Frontal cortex (tissue), 4 donors: ENCODE data around the gene OR8S1. TPM values are rescaled to one million over a fixed set of nuclear protein-coding genes. Genes with fewer than 3 reads are reported as not detected.
A peak's percentile ranks its signal among the peaks of the same experiment; 100 is the strongest.
"Not testable (repeated sequence)": the region's sequence is repeated elsewhere in the genome, so short reads cannot be mapped to it uniquely, and the experiment has no call there.

Source experiments
- DNase-seq, 2 donors: peaks; one replicate each; pipeline ENCODE4 v3.0.0; 2012; ENCODE audit warnings: low spot score in 2 of 2
- FAIRE-seq: peaks from 2 replicates; lab custom pipeline; 2012; peaks lifted over from hg19 to GRCh38; lab: Jason Lieb, UNC
- total RNA-seq: library from RNA; depleted of rRNA; stranded (reverse); fragments of >200 nt; gene quantifications from one replicate; pipeline ENCODE4 v1.2.3, GENCODE V29; 2014
- donor health status: control.
- donor health status: control.
- donor health status: control.

The OR8S1 gene
- total RNA-seq, 1 donor from 2014 or later = not detected

DNA sequence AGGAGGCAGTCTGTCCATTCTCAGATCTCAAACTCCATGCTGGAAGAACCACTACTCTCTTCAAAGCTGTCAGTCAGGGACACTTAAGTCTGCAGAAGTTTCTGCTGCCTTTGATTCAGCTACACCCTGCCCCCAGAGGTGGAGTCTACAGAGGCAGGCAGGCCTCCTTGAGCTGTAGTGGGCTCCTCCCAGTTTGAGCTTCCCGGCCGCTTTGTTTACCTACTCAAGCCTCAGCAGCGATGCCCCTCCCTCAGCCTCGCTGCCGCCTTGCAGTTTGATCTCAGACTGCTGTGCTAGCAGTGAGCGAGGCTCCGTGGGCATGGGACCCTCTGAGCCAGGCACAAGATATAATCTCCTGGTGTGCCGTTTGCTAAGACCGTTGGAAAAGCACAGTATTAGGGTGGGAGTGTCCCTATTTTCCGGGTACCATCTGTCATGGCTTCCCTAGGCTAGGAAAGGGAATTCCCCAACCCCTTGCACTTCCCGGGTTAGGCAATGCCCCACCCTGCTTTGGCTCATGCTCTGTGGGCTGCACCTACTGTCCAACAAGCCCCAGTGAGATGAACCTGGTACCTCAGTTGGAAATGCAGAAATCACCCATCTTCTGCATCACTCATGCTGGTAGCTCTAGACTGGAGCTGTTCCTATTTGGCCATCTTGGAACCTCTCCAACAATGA, 28.4 kb downstream of the OR8S1 start:
- not testable (repeated sequence) for FAIRE-seq, DNase-seq

DNA sequence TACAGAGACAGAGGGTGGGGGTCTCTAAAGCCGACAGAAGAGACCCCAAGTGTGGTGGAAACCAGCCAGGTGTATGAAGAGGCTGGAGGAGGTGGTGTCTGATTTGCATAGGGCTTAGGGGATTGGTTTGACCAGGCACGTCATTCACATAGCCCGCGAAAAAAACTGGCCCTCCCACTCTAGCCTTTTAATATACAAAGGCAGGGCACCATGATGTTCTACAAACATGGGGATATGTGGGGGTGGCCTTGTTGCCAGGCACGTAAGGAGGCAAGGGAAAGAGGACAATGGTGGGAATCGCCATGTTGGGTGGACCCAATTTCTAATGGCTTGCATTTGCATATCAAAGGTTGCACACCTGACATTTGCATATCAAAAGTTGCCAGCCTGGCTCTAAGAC, 31.2 kb downstream of the OR8S1 start:
- FAIRE-seq (no peak), DNase-seq (no peak)

DNA sequence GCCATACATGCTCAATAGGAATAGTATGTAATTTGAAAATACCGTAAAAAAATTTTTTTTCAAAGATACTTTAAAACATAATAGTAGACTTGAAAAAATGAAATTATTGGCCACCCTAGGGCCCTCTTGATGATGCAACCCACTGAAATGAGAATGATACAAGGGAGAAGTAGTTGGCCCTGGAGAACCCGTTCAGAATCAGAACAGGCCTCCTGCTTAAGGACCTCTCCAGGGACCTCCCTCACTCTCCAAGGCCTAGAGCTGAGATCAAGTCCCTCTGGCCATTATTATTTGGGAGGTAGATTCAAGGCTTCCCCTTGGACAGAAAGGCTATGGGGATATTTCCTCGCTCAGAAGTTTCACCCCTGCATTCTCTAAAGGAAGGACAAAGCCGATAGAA, 32.5 kb downstream of the OR8S1 start:
- FAIRE-seq (no peak), DNase-seq (no peak)

DNA sequence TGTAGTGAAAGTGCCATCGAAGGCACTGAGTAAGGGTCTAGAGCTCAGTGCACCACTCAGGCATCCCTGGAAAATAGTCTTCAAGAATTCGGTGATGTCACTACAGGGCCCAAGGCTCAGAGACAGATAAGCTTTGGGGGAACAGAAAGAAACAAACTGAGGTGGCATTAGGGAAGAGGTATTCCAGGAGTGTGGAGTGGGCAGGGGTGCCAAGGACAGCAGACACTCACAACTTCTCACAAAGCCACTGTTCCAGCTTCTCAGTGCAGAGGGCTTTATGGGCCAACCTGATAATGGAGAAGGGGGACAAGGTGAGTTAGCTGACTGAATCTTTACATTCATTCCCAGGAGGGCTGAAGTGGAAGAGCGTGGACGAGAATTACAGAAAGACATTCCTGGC, 42.3 kb downstream of the OR8S1 start:
- FAIRE-seq = no peak
- no peak for DNase-seq

DNA sequence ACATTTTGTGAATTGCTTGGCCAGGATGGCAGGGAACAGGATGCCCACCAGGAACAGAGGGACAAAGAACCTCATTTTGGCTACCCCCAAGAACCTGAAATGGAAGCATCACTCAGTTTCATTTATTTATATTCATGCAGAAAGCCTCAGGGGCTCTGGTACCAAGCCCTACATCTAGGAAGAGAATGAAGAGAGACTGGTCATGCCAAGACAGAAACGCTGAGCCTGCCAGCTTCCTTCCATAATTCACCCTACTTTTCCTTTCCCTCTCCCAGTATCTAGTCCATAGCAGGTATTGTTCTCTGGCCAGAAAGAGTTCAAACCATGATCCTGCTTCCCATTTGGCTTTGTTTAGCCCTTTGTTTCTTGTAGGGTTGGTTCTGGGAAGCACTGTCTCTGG, 44.5 kb downstream of the OR8S1 start, which contains the start of gene LALBA:
LALBA (minus strand) TSS at position 101 of the 400 bp plus-strand sequence; CDS start at position 75, 26 bp downstream.
- DNase-seq (no peak), FAIRE-seq (no peak)

DNA sequence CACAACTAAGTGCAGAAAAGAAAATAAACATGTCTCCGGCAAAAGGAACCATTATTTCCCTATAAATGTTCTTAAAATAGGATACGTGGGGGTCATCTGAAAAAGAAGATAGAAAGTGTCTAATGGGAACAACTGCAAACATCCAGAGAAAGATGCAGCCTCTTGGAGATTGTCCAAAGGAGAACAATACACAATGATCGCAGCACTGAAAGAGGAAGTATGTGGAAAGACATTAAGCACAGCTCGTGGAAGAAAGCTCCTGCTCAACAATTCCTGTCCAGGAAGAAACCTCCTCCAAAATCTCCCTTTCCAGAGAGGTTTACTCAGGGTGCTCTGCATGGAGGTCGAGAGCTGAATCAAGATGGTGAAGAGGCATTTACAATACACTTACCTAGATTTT, 46.9 kb downstream of the OR8S1 start:
- DNase-seq = peak in 1 of 2 donors; percentile 10
- no peak for FAIRE-seq

Other genes with a start within 250 kb of the OR8S1 start
- 33.4 TPM for gene ZNF641, start 174.7 kb upstream of the OR8S1 start, total RNA-seq
- not detected for gene ANP32D, start 53.1 kb upstream of the OR8S1 start, total RNA-seq
- gene C12orf54, start 43.1 kb upstream of the OR8S1 start, total RNA-seq = not detected
- not detected for gene LALBA, start 44.4 kb downstream of the OR8S1 start, total RNA-seq
- gene KANSL2, start 156.6 kb downstream of the OR8S1 start, total RNA-seq = 78.3 TPM
- gene CCNT1, start 191.1 kb downstream of the OR8S1 start, total RNA-seq = 34.6 TPM